Left renal pelvis (tissue), 4 donors: Measurements from ENCODE around the gene DEFB108B. TPM values are rescaled to one million over a fixed set of nuclear protein-coding genes. Genes with fewer than 3 reads are reported as not detected.
"Not testable (repeated sequence)": the region's sequence is repeated elsewhere in the genome, so short reads cannot be mapped to it uniquely, and the experiment has no call there.

Experiments used
- DNase-seq, 4 donors: peaks; one replicate each; pipeline ENCODE4 v3.0.0-alpha.2; 2013; ENCODE audit warnings: low read depth in 4 of 4, low spot score in 3 of 4
- polyA plus RNA-seq, 4 donors: library from polyadenylated mRNA; unstranded; fragments of 120-200 nt; gene quantifications; one replicate each; pipeline ENCODE4 v1.2.1, GENCODE V29; 2013; ENCODE audit not compliant: insufficient read length in 4 of 4

The DEFB108B gene
- polyA plus RNA-seq, 4 donors, result not detected

DNA sequence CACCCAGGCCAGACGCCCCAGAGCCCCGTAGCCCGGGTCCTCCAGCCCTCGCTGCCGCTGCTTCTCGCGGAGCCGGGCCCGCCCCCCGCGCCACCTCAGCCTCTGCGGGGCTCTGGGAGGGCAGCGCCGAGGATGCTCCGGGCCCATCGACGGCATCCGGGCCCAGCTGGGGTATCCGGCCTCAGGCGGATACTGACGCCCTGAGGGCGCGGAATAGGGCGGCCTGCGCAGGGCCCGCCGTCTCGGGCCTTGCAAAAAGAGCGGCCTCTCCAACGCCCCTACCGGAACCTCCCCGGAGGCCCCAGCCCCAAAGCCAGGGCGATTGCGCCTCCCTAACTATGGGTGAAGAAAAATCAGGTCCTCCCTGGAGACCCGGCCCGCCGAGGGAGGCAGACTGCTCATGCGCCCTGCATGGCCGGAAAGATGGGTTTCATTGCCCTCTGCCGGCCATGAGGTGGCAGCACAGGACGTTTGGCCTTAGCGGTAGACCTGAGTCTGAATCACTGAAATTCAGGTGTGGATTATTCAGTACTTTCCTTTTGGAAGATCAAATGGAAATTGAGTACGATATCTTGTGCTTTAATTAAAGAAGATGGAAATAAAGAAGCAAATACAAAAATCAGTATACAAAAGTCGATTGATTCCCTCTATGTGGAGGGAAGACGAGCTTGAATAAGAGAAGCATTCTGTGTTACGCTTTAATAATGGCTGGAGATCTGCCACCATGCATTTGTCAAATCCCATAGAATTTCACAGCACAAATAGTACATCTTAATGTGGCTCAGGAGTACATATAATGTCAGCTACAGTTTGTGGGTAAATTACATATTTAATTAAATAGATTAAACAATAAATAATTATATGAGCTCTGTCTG lies 19.3 kb upstream of the DEFB108B start:
- peak; percentile 33 to 38 (median 34) for DNase-seq

DNA sequence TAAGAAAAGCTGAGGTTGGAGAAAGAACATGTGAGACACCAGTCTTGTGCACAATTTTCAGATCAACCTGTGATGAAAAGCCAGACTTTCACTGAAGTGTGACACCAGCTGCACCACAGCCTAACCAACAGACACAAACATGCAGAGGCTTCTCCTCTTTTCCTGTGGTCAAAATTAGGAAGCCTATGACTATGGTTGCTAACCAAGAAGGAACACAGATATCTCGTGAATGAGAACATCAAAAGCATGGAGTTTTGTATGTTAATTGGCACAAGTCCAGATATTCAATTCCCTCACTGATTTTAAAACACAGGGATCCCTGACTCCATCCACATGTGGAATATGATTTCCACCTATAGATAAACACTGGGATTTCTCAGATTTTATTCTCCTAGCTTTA lies 11.5 kb upstream of the DEFB108B start:
- not testable (repeated sequence) for DNase-seq

DNA sequence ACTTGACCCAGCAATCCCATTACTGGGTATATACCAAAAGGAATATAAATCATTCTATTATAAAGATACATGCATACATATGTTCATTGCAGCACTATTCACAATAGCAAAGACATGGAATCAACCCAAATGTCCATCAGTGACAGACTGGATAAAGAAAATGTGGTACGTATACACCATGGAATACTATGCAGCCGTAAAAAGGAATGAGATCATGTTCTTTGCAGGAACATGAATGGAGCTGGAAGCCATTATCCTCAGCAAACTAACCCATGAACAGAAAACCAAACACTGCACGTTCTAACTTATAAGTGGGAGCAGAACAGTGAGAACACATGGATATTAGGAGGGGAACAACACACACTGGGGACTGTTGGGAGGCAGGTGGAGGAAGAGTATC lies 3.8 kb upstream of the DEFB108B start:
- not testable (repeated sequence) for DNase-seq

DNA sequence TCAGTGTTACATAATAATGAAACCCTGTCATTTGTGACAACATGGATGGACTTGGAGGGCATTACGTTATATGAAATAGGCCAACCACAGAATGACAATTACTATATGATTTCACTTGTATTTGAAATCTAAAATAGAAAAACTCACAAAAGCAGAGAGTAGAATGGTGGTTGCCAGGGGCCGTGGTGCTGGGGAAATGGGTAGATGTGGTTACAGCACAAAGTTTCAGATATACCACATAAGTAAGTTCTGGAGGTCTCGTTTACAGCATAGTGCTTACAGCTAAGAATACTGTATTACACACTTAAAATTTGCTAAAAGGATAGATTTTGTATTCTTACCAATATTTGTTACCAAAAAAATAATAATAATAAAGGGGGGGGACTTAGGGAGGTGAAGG lies 3.3 kb upstream of the DEFB108B start:
- DNase-seq, result not testable (repeated sequence)

DNA sequence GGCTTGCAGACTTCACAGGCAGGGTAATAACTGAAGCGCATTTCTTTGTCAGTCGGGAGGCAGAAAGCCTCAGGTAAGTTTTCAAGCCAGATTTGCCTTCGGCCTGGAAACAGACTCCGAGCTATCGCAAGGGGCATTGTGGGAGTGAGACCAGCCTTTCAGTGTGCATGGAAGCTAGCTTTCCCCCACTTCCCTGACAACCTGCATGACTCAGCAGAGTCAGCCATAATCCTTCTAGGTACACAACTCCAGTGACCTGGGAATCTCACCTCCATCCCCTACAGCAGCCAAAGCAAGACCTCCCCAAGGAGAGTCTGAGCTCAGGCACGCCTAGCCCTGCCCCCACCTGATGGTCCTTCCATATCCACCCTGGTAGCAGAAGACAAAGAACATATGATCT lies 9.7 kb downstream of the DEFB108B start:
- DNase-seq, result not testable (repeated sequence)

DNA sequence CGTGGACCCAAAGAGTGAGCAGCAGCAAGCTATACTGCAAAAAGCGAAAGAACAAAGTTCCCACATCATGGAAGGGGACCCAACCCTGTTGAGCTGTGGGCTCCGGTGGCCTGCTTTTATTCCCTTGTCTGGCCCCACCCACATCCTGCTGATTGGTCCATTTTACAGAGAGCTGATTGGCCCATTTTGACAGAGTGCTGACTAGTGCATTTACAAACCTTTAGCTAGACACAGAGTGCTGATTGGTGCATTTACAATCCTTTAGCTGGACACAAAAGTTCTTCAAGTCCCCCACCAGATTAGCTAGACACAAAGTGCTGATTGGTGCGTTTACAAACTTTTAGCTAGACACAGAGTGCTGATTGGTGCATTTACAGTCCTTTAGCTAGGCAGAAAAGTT lies 10.4 kb downstream of the DEFB108B start:
- DNase-seq, result not testable (repeated sequence)

DNA sequence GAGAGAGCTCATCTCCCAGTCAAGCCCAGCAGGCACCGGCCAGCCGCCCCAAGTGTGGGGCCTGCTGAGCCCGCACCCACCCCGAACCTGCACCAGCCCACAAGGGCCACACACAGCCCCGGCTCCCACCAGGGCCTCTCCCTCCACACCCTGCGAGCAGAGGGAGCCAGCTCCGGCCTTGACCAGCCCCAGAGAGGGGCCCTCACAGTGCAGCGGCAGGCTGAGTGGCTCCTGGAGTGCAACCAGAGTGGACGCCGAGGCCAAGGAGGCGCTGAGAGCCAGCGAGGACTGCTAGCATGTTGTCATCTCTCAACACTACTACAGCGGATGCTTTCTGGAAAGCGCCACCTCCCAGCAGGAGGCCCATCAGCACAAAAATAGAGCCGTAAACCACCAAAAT lies 10.9 kb downstream of the DEFB108B start:
- DNase-seq, result no peak

DNA sequence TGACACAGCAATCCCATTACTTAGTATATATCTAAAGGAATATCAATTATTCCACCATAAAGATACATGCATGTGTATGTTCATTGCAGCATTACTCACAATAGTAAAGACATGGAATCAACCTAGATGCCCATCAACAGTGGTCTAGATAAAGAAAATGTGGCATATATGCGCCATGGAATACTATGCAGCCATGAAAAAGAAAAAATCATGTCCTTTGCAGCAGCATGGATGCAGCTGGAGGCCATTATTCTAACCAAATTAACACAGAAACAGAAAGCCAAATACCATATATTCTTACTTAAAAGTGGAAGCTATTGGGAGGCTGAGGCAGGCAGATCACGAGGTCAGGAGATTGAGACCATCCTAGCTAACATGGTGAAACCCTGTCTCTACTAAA lies 20.9 kb downstream of the DEFB108B start:
- not testable (repeated sequence) for DNase-seq

DNA sequence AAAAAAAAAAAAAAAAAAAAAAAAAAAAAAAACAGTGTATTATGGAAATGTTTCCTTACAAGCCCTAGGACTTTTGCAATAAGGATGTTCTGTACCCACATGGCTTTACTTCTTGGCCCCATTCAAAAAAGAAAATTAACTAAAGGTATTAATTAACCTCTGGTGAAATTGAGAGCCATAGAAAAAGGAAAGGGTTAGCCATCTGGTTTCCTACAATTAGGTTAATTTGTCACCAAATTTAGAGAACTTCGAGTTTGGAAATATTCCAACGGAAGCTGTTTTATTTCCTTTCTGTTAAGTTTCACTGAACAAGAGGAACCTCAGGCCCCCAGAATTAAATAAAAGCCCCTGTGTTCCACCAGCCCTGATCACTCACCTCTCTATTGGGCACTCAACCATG lies 22.9 kb downstream of the DEFB108B start:
- DNase-seq, result not testable (repeated sequence)

DNA sequence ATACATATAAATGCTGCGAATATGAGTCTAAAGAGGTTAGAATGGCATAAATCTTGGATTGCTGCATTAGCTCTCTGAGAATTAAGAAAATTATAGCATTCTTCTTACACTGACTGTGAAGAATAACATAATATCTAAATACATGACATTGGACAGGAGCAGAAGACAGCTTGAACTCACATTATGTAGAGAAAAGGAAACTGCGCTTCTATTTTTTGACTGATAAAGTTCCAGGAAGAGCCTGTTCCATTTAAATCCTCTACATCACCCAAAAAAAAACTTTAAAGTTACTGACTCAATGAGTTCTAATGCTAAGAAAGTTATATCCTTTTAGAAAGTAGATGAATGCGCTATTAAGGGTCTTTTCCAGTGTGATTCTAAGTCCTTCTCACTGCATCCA lies 27.8 kb downstream of the DEFB108B start:
- DNase-seq, result not testable (repeated sequence)

DNA sequence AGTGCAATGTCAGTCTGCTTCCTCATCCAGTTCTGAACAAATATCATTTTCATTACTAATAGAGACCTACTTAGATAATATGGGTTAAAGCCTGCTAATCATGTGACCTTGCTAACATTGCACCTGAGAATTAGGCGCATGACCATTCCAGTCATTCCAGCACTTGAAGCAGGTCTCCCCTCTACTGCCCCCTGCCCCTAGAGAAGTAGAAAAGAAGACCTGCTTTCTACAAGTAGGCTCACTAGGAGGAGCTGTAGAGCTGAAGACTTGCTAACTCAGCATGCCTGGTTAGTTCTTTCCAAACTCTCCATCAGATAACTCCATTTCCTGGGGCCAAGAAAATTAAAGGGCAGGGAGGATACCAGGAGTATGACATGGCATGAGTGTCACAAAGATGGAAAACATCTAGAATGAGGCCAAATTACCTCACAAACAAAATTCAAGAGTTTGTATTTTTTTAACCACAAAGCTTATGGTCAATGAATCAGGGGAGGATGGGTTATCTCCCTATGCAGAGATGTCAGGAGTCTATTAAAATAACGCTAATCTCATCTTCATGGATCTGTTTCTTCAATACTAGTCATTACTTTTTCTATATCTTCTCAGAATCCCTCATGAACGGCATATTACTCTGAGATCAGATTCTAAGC lies 31.1 kb downstream of the DEFB108B start:
- DNase-seq, result peak in 3 of 4 donors; percentile 5 to 30 (median 20)

DNA sequence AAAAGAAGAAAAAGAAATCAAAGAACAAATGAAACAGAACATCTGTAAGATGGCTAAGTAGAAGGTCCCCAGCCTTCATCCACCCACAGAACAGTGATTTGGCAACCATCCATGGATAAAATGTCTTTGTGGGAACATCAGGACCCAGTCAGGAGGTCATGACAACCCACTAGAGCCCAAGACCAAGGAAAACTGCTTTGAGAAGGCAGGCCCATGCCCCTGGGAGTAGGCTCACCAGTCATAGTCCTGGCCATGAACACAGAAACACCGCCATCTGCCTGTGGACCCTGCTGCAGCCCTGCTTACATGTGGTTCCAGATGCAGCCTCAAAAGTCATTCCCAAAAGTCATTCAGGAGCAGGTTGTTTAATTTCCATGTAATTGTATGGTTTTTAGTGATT lies 34.2 kb downstream of the DEFB108B start:
- DNase-seq, result not testable (repeated sequence)

DNA sequence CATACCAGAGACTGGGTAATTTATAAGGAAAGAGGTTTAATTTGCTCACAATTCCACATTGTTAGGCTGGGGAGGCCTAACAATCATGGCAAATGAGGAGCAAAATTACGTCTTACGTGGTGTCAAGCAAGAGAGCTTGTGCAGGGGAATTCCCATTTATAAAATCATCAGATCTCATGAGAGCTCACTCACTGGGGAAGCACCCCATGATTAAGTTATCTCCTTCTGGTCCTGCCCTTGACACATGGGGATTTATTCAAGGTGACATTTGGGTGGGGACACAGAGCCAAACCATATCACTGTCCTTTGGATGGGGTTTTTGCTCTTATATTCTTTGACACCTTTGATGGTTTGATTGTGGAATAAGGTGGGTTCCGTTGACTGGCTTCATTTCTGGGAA lies 36.9 kb downstream of the DEFB108B start:
- not testable (repeated sequence) for DNase-seq

DNA sequence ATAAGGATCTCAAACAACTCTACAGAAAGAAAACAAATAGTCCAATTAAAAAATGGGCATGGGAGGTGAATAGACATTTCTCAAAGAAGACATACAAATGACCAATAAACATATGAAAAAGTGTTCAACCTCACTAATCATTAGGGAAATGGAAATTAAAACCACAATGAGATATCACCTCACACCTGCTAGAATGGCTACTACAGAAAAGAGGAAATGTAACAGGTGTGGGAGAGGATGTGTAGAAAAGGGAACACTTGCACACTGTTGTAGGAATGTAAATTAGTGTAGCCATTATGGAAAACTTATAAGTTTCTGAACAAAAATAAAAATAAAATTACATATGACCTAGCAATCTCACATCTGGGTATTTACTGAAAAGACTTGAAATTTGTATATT lies 37.7 kb downstream of the DEFB108B start:
- DNase-seq, result not testable (repeated sequence)

DNA sequence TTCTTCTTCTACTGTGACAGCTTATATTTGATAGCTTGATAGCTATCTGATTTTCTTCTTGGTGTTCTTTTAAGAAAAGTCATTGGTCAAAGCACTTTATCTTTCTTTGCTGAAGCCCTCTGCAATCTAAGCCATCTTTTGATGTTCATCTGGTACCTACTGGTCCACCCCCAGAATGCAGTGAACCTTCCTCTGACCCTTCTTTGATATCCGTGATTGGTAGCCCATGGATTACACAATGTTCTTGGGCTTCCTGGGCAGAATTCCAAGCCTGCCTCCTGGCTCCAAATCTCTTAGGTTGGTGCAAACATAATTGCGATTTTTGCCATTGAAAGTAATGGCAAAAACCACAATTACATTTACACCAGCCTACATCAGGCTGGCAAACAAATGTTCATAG lies 43.3 kb downstream of the DEFB108B start:
- DNase-seq, result not testable (repeated sequence)

DNA sequence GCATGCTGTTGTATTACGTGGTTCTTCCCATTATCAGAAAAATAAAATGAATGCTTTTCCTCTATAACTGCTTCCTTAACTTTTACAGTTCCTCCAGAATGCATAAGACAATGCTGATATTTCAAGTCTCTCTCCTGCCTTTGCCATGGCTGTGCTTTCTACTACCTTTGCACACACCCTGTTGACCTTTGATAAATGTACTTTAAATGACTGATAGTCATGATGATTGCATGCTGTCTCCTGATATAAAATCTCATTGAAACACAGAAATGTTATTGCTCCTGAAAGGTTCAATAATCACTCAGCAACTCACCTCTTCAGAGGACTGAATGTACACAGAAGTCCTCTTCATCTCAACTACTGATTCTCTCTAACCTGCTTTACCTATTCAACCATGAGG lies 45.1 kb downstream of the DEFB108B start, which contains the start of gene DEFB131B:
Gene DEFB131B, plus strand, starts transcription at position 395 of the 400 bp plus-strand sequence. Its CDS starts 0 bp downstream, at position 395.
- DNase-seq, result not testable (repeated sequence)

DNA sequence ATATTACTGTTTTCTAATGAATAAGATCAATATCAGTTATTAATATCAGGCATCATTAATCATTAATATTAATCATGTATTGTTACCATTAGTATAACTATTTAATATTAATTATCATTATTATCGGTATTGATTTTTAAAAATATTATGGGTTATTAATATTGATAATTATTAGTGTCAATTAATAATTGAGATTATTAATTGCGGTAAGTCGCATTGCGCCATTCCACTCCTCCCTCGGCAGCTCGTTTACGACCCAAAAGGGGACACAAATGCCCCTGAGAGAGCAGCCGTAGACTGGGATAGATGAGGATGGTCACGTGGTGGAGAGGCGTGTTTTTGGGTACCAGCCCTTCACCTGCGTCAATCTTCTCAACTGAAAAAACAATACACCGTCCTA lies 52.8 kb downstream of the DEFB108B start:
- DNase-seq, result not testable (repeated sequence)

Other genes starting within 250 kb of the DEFB108B start
- gene DEFB131B, start 45.3 kb downstream of the DEFB108B start, polyA plus RNA-seq, result 1 to 10 TPM in 2 of 4 donors, not detected in 2; 1.2 to 2.6 TPM
- 1 to 10 TPM; 5.6 to 8.5 (median 6.5) TPM for gene XNDC1N, start 95.4 kb downstream of the DEFB108B start, polyA plus RNA-seq
- gene RNF121, start 95.8 kb downstream of the DEFB108B start, polyA plus RNA-seq, result 10 to 100 TPM; 33.4 to 45.1 (median 41.4) TPM
- gene IL18BP, start 165.7 kb downstream of the DEFB108B start, polyA plus RNA-seq, result 10 to 100 TPM in 1 of 4 donors, 1 to 10 TPM in 3; 6.7 to 13.6 (median 9.2) TPM
- gene NUMA1, start 247.3 kb downstream of the DEFB108B start, polyA plus RNA-seq, result 100 to 1,000 TPM; 232 to 325 (median 266) TPM
- gene LRRC51, start 247.7 kb downstream of the DEFB108B start, polyA plus RNA-seq, result 10 to 100 TPM; 13.0 to 30.4 (median 23.9) TPM